HepG2 (cell line): ENCODE measurements around the gene ARHGEF4. TPM values are rescaled to one million over a fixed set of nuclear protein-coding genes. Genes with fewer than 3 reads are reported as not detected.

Source experiments
- ATAC-seq: fragments of 200-7000 bp; cut with Tn5 transposase; 3 replicates; pipeline ENCODE4 v1.9.1; 2020; ENCODE audit warnings: mild to moderate bottlenecking, moderate library complexity
- BruUV-seq: library from RNA; stranded (reverse); fragments of 400-500 nt; replicated peaks from 2 replicates; lab custom pipeline; 2021; lab: Mats Ljungman, UMichigan
- CTCF ChIA-PET: fragments of 300-600 bp; formaldehyde crosslinking; extraction: SDS; loops from one replicate; lab custom pipeline; 2021; ENCODE audit warnings: low total read pairs, inconsistent platforms, low intra/inter-chr PET ratio; lab: Yijun Ruan, JAX
- POLR2A ChIA-PET: fragments of 350-600 bp; sonication (Branson Sonifier 250); formaldehyde crosslinking; loops from one replicate; lab custom pipeline; 2020; ENCODE audit warnings: antibody characterized with exemption, inconsistent platforms; lab: Yijun Ruan, JAX
- DNase-seq: peaks from one replicate; pipeline ENCODE4 v3.0.0-alpha.2; 2015; ENCODE audit warnings: low spot score
- FAIRE-seq: peaks from 3 replicates; lab custom pipeline; 2011; peaks lifted over from hg19 to GRCh38; lab: Jason Lieb, UNC
- H2AFZ ChIP-seq: one replicate; pipeline ENCODE4 v1.6.1; 2011; ENCODE audit warnings: low read length, inconsistent platforms
- H3K27ac ChIP-seq: fragments of 300-600 bp; 3 replicates; pipeline ENCODE4 v1.8.0; 2011; ENCODE audit warnings: mixed run types, mild to moderate bottlenecking, mixed read lengths, low read length, inconsistent platforms; ENCODE audit not compliant: insufficient read depth; ENCODE audit errors: extremely low read length
- H3K27me3 ChIP-seq, 2 experiments: fragments of 200-600 bp in 1 of 2; 2 replicates in 1 of 2; 3 replicates in 1 of 2; pipeline versions ENCODE4 v1.6.0 to v1.8.0; 2011; ENCODE audit warnings: low read length in 2 of 2, mild to moderate bottlenecking in 2 of 2, moderate library complexity in 2 of 2, inconsistent platforms in 1 of 2; ENCODE audit not compliant: insufficient read depth in 2 of 2, control insufficient read depth in 1 of 2
- H3K36me3 ChIP-seq, 2 experiments: fragments of 200-600 bp in 1 of 2; replicated peaks in 1 of 2; 2 replicates in 1 of 2; 3 replicates in 1 of 2; pipeline versions ENCODE4 v1.5.1 to v1.8.0; 2011; ENCODE audit warnings: low read length in 2 of 2, inconsistent platforms in 1 of 2; ENCODE audit not compliant: insufficient read depth in 2 of 2, control insufficient read depth in 1 of 2
- H3K4me1 ChIP-seq: 2 replicates; pipeline ENCODE4 v1.5.1; 2012; ENCODE audit warnings: low read length, inconsistent platforms; ENCODE audit not compliant: insufficient read depth
- H3K4me2 ChIP-seq: 2 replicates; pipeline ENCODE4 v1.6.0; 2011; ENCODE audit warnings: low read depth, low read length, inconsistent platforms
- H3K4me3 ChIP-seq, 3 experiments: fragments of 200-600 bp in 1 of 3; sonication (generic), shearing (Covaris generic) in 1 of 3; replicated peaks in 1 of 3; 2 replicates each; pipeline ENCODE4 v1.5.1; 2011 to 2016; ENCODE audit warnings: low read length in 3 of 3, inconsistent platforms in 2 of 3, low read depth in 2 of 3, mild to moderate bottlenecking in 2 of 3, control low read depth in 1 of 3, mixed read lengths in 1 of 3; ENCODE audit not compliant: insufficient read depth in 1 of 3
- H3K79me2 ChIP-seq: one replicate; pipeline ENCODE4 v1.6.1; 2011; ENCODE audit warnings: low read length, inconsistent platforms; ENCODE audit not compliant: insufficient read depth
- H3K9ac ChIP-seq: 2 replicates; pipeline ENCODE4 v1.6.0; 2011; ENCODE audit warnings: mild to moderate bottlenecking, low read depth, low read length, inconsistent platforms; ENCODE audit not compliant: insufficient read depth
- H3K9me3 ChIP-seq: 2 replicates; pipeline ENCODE4 v1.5.1; 2012; ENCODE audit warnings: mild to moderate bottlenecking, low read length
- H4K20me1 ChIP-seq: 2 replicates; pipeline ENCODE4 v1.6.0; 2011; ENCODE audit warnings: inconsistent platforms, mild to moderate bottlenecking, low read length, moderate library complexity; ENCODE audit not compliant: insufficient read depth
- ESRRA ChIP-seq: sonication (generic); formaldehyde crosslinking; IDR thresholded peaks from 2 replicates; pipeline ENCODE4 v1.5.1; 2020; ENCODE audit warnings: mild to moderate bottlenecking, low read depth, missing genetic modification reagents
- HOXA3 ChIP-seq: sonication (generic); formaldehyde crosslinking; IDR thresholded peaks from 2 replicates; pipeline ENCODE4 v1.5.0; 2020; ENCODE audit warnings: missing genetic modification reagents
- KAT7 ChIP-seq: IDR thresholded peaks from 2 replicates; pipeline ENCODE4 v1.6.1; 2018; ENCODE audit warnings: borderline replicate concordance, missing compliant biosample characterization
- KLF12 ChIP-seq: sonication (generic); formaldehyde crosslinking; IDR thresholded peaks from 2 replicates; pipeline ENCODE4 v1.4.0; 2020; ENCODE audit warnings: missing genetic modification reagents, borderline replicate concordance
- PHF5A ChIP-seq: IDR thresholded peaks from one replicate; pipeline ENCODE4 v1.6.1; 2018; ENCODE audit warnings: low read depth, missing genetic modification reagents; ENCODE audit not compliant: unreplicated experiment
- POLR2G ChIP-seq: fragments of 200-400 bp; formaldehyde crosslinking; IDR thresholded peaks from 2 replicates; pipeline ENCODE4 v1.6.1; 2018; ENCODE audit warnings: mild to moderate bottlenecking, low read depth, low read length, moderate library complexity
- ZC3H13 ChIP-seq: sonication (generic); formaldehyde crosslinking; IDR thresholded peaks from 2 replicates; pipeline ENCODE4 v1.8.1; 2023; ENCODE audit warnings: mild to moderate bottlenecking, missing genetic modification reagents, moderate library complexity
- ZNF432 ChIP-seq: sonication (generic); formaldehyde crosslinking; IDR thresholded peaks from 2 replicates; pipeline ENCODE4 v1.5.0; 2020; ENCODE audit warnings: missing genetic modification reagents, mild to moderate bottlenecking, borderline replicate concordance
- ZNF839 ChIP-seq: sonication (generic); formaldehyde crosslinking; IDR thresholded peaks from 2 replicates; pipeline ENCODE4 v1.4.0; 2020; ENCODE audit warnings: missing genetic modification reagents, mild to moderate bottlenecking, borderline replicate concordance
- WGBS: methylation state at CpG from one replicate; pipeline ENCODE4 v1.1.6; 2017; ENCODE audit warnings: low lambda C conversion rate; 5-methylcytosine and 5-hydroxymethylcytosine counted together
- in situ Hi-C: cut with HindIII; loops from 2 replicates; pipeline ENCODE4 v1.10.0; 2017; ENCODE audit warnings: low pct_unique_long_range_greater_than_20kb; ENCODE audit not compliant: extremely low pct_ligation_motif_present
- intact Hi-C: fragments of 100-400 bp; cut with micrococcal nuclease; formaldehyde crosslinking; loops from one replicate; pipeline ENCODE4 v1.10.0; 2022; ENCODE audit not compliant: unreplicated experiment
- polyA plus RNA-seq, 8 experiments: library from polyadenylated mRNA; depleted of rRNA in 3 of 8; stranded (reverse) in 7 of 8; unstranded in 1 of 8; fragments of >200 nt; fragmentation: Illumina TruSeq in 4 of 8; extraction: Trizol in 4 of 8; gene quantifications; 2 replicates each; pipeline versions ENCODE4 v1.2.1 to v1.2.3, GENCODE V29; 2011 to 2016; ENCODE audit warnings: low read depth in 4 of 8, missing spikeins in 1 of 8, mixed read lengths in 1 of 8; ENCODE audit not compliant: insufficient read depth in 1 of 8
- total RNA-seq, 5 experiments: library from RNA; depleted of rRNA; stranded (reverse); fragments of >200 nt; fragmentation: Illumina TruSeq; extraction: Trizol; gene quantifications; 2 replicates each; pipeline ENCODE4 v1.2.3, GENCODE V29; 2016; ENCODE audit warnings: low read depth in 1 of 5
- TF ChIP-seq, protein P1 (sequence below): sonication (generic); formaldehyde crosslinking; IDR thresholded peaks from 2 replicates; pipeline ENCODE4 v1.5.0; 2020; ENCODE audit warnings: missing genetic modification reagents
- TF ChIP-seq, protein P2 (sequence below): sonication (generic); formaldehyde crosslinking; IDR thresholded peaks from 2 replicates; pipeline ENCODE4 v1.4.0; 2020; ENCODE audit warnings: missing genetic modification reagents, mild to moderate bottlenecking, borderline replicate concordance
- TF ChIP-seq, protein P3 (sequence below): sonication (generic); formaldehyde crosslinking; IDR thresholded peaks from 2 replicates; pipeline ENCODE4 v1.4.0; 2020; ENCODE audit warnings: mild to moderate bottlenecking, missing genetic modification reagents
- TF ChIP-seq, protein P4 (sequence below): fragments of 450-650 bp; IDR thresholded peaks from 2 replicates; pipeline ENCODE4 v1.6.1; 2016
- TF ChIP-seq, protein P5 (sequence below): sonication (generic); formaldehyde crosslinking; IDR thresholded peaks from 2 replicates; pipeline ENCODE4 v1.4.0; 2020; ENCODE audit warnings: missing genetic modification reagents, borderline replicate concordance

Gene ARHGEF4
- total and polyA plus RNA-seq, 2 of the 13 experiments (the other 11 are each of a cell fraction or from before 2014, with no cell fraction given): 0.11 to 0.13 TPM

DNA sequence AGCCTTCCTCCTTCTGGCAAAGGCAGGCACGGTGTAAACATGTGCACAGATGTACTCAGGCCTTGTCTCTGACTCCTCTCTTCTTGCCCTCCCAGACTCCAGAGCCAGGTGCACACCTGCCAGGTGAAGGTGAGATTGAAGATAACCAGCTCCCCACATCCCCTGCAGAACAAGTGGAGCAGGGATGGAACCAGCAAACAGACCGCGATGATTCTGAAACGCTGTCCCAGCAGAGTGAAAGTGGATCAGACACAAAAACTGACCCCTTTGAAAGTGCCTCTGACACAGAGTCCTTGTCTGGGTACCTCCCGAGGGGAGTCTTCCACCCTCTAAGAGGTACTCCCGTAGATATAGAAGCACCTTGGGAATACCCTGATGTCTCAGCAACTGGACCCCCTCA is 77.2 kb downstream of the ARHGEF4 start (continued):
- TF ChIP-seq, protein P1, sequence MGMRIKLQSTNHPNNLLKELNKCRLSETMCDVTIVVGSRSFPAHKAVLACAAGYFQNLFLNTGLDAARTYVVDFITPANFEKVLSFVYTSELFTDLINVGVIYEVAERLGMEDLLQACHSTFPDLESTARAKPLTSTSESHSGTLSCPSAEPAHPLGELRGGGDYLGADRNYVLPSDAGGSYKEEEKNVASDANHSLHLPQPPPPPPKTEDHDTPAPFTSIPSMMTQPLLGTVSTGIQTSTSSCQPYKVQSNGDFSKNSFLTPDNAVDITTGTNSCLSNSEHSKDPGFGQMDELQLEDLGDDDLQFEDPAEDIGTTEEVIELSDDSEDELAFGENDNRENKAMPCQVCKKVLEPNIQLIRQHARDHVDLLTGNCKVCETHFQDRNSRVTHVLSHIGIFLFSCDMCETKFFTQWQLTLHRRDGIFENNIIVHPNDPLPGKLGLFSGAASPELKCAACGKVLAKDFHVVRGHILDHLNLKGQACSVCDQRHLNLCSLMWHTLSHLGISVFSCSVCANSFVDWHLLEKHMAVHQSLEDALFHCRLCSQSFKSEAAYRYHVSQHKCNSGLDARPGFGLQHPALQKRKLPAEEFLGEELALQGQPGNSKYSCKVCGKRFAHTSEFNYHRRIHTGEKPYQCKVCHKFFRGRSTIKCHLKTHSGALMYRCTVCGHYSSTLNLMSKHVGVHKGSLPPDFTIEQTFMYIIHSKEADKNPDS (CRISPR knock-in tag): no peak
- no peak for TF ChIP-seq KLF12

DNA sequence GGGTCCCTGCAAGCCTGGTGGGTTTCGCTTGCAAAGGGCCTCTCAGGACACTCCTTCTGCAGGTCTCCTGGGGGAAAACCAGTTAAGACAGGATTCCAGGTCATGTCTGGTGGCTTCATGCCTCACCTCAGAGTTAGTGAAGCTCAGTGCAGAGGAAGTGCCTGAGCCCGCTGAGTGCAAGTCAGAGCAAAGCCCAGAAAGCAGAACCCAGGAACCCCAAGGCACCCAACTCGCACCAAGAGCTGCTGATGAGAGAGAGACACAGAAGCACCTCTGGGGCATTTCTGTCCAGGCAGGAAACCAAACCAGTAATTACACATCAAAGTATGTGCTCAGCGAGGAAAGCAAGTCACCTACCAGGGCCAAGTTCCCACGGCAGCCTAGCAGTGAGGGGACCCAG is 78.4 kb downstream of the ARHGEF4 start:
- Histone ChIP-seq H3K79me2 (no peaks in the 10 kb centered on the region), H3K9me3 (no peaks in the 10 kb centered on the region), H3K4me1 (no peaks in the 10 kb centered on the region), H3K27me3 (peaks cover 12 to 68% of the 10 kb centered on the region in 2 experiments; a peak in 4 of 5 replicates), H4K20me1 (no peaks in the 10 kb centered on the region), H3K4me2 (no peak overlapping the region), H3K36me3 (no peaks in the 10 kb centered on the region), H3K4me3 (no peak overlapping the region), H3K27ac (no peak overlapping the region), H3K9ac (no peak overlapping the region), H2AFZ (no peak overlapping the region)
- intact Hi-C loops (no loop called here), in situ Hi-C loops (loop anchor here (5.0 kb wide), 1 partner anchor 113 kb away; no protein-coding TSS in a partner anchor)
- ATAC-seq: no peak
- FAIRE-seq: no peak
- ChIA-PET CTCF (no interaction called here), POLR2A (no interaction called here)
- no TSS peak for BruUV-seq
- 6% methylated on average over 5 of the region's 5 CpGs for WGBS
- no peak for DNase-seq
- TF ChIP-seq, protein P2, sequence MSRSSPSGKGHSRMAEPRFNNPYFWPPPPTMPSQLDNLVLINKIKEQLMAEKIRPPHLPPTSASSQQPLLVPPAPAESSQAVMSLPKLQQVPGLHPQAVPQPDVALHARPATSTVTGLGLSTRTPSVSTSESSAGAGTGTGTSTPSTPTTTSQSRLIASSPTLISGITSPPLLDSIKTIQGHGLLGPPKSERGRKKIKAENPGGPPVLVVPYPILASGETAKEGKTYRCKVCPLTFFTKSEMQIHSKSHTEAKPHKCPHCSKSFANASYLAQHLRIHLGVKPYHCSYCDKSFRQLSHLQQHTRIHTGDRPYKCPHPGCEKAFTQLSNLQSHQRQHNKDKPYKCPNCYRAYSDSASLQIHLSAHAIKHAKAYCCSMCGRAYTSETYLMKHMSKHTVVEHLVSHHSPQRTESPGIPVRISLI (CRISPR knock-in tag): no peak
- TF ChIP-seq ZNF839 (CRISPR knock-in tag) (no peak), ZC3H13 (CRISPR knock-in tag) (no peak), KAT7 (CRISPR knock-in tag) (no peak), POLR2G (no peak), ESRRA (CRISPR knock-in tag) (no peak), PHF5A (CRISPR knock-in tag) (no peak), ZNF432 (CRISPR knock-in tag) (no peak), HOXA3 (no peak)
- TF ChIP-seq, protein P3, sequence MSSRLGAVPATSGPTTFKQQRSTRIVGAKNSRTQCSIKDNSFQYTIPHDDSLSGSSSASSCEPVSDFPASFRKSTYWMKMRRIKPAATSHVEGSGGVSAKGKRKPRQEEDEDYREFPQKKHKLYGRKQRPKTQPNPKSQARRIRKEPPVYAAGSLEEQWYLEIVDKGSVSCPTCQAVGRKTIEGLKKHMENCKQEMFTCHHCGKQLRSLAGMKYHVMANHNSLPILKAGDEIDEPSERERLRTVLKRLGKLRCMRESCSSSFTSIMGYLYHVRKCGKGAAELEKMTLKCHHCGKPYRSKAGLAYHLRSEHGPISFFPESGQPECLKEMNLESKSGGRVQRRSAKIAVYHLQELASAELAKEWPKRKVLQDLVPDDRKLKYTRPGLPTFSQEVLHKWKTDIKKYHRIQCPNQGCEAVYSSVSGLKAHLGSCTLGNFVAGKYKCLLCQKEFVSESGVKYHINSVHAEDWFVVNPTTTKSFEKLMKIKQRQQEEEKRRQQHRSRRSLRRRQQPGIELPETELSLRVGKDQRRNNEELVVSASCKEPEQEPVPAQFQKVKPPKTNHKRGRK: no peak
- TF ChIP-seq, protein P4, sequence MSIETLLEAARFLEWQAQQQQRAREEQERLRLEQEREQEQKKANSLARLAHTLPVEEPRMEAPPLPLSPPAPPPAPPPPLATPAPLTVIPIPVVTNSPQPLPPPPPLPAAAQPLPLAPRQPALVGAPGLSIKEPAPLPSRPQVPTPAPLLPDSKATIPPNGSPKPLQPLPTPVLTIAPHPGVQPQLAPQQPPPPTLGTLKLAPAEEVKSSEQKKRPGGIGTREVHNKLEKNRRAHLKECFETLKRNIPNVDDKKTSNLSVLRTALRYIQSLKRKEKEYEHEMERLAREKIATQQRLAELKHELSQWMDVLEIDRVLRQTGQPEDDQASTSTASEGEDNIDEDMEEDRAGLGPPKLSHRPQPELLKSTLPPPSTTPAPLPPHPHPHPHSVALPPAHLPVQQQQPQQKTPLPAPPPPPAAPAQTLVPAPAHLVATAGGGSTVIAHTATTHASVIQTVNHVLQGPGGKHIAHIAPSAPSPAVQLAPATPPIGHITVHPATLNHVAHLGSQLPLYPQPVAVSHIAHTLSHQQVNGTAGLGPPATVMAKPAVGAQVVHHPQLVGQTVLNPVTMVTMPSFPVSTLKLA: no peak
- TF ChIP-seq, protein P5, sequence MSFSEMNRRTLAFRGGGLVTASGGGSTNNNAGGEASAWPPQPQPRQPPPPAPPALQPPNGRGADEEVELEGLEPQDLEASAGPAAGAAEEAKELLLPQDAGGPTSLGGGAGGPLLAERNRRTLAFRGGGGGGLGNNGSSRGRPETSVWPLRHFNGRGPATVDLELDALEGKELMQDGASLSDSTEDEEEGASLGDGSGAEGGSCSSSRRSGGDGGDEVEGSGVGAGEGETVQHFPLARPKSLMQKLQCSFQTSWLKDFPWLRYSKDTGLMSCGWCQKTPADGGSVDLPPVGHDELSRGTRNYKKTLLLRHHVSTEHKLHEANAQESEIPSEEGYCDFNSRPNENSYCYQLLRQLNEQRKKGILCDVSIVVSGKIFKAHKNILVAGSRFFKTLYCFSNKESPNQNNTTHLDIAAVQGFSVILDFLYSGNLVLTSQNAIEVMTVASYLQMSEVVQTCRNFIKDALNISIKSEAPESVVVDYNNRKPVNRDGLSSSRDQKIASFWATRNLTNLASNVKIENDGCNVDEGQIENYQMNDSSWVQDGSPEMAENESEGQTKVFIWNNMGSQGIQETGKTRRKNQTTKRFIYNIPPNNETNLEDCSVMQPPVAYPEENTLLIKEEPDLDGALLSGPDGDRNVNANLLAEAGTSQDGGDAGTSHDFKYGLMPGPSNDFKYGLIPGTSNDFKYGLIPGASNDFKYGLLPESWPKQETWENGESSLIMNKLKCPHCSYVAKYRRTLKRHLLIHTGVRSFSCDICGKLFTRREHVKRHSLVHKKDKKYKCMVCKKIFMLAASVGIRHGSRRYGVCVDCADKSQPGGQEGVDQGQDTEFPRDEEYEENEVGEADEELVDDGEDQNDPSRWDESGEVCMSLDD (CRISPR knock-in tag): no peak
